ENCODE measurements around the gene SLC30A1. TPM values are rescaled to one million over a fixed set of nuclear protein-coding genes. Genes with fewer than 3 reads are reported as not detected.

SLC30A1 gene
- total RNA-seq, 2 donors from 2014 or later: 18.5 to 28.0 TPM

- no peaks in the 10 kb centered on the region for H3K36me3 ChIP-seq
- TF ChIP-seq CTCF (IDR thresholded peaks at IDR 0.05): no peak
- H3K27ac ChIP-seq: peak overlapping the region; percentile 98
- H3K9me3 ChIP-seq: no peaks in the 10 kb centered on the region
- H3K4me1 ChIP-seq: no peaks in the 10 kb centered on the region
- H3K4me3 ChIP-seq: no peak overlapping the region
- no peak for DNase-seq
- intact Hi-C loops (cut with DNase I): no loop called here
- no peaks in the 10 kb centered on the region for H3K27me3 ChIP-seq
- H3K9ac ChIP-seq (ENCODE audit: low read depth in 2 of 2, low read length in 2 of 2): peak overlapping the region in 1 of 2 donors; percentile 79
Observed at GRCh38 chr1:211580303-211580687, 1.3 kb upstream of the SLC30A1 start.

- peak; percentile 89 for DNase-seq
- TF ChIP-seq CTCF (IDR thresholded peaks at IDR 0.05): no peak
- Histone ChIP-seq H3K36me3 (no peaks in the 10 kb centered on the region), H3K4me3 (peak overlapping the region; percentile 66), H3K27me3 (no peaks in the 10 kb centered on the region), H3K9me3 (no peaks in the 10 kb centered on the region), H3K27ac (peak overlapping the region; percentile 98), H3K9ac (ENCODE audit: low read depth in 2 of 2, low read length in 2 of 2) (peak overlapping the region; percentile 12 to 79), H3K4me1 (no peaks in the 10 kb centered on the region)
- intact Hi-C loops (cut with DNase I): loop anchor here (2.0 to 5.0 kb wide), 2 partner anchors 65 to 73 kb away; no protein-coding TSS in a partner anchor
Observed at GRCh38 chr1:211579440-211580302, 710 bp upstream of the SLC30A1 start.

GRCh38 chr1:211577819-211578639 is 932 bp downstream of the SLC30A1 start:
- Histone ChIP-seq H3K36me3 (no peaks in the 10 kb centered on the region), H3K4me3 (peak overlapping the region; percentile 66), H3K27ac (peak overlapping the region; percentile 98), H3K9ac (ENCODE audit: low read depth in 2 of 2, low read length in 2 of 2) (peak overlapping the region; percentile 97 to 98), H3K9me3 (no peaks in the 10 kb centered on the region), H3K27me3 (no peaks in the 10 kb centered on the region), H3K4me1 (no peaks in the 10 kb centered on the region)
- peak; percentile 84 for DNase-seq
- TF ChIP-seq CTCF (IDR thresholded peaks at IDR 0.05): peak; percentile 81
- intact Hi-C loops (cut with DNase I): loop anchor here (2.0 to 5.0 kb wide), 2 partner anchors 63 to 74 kb away; no protein-coding TSS in a partner anchor

GRCh38 chr1:211577277-211577818 is 1.6 kb downstream of the SLC30A1 start:
- H3K9me3 ChIP-seq: no peaks in the 10 kb centered on the region
- intact Hi-C loops (cut with DNase I): loop anchor here (5.0 kb wide), 1 partner anchor 75 kb away; no protein-coding TSS in a partner anchor
- TF ChIP-seq CTCF (IDR thresholded peaks at IDR 0.05): no peak
- H3K4me1 ChIP-seq: no peaks in the 10 kb centered on the region
- H3K36me3 ChIP-seq: no peaks in the 10 kb centered on the region
- peak overlapping the region; percentile 66 for H3K4me3 ChIP-seq
- H3K27me3 ChIP-seq: no peaks in the 10 kb centered on the region
- DNase-seq: no peak
- H3K27ac ChIP-seq: peak overlapping the region; percentile 98
- peak overlapping the region; percentile 97 to 98 for H3K9ac ChIP-seq (ENCODE audit: low read depth in 2 of 2, low read length in 2 of 2)

GRCh38 chr1:211576717-211577116 is 2.2 kb downstream of the SLC30A1 start:
- intact Hi-C loops (cut with DNase I): loop anchor here (5.0 kb wide), 1 partner anchor 76 kb away; no protein-coding TSS in a partner anchor
- no peaks in the 10 kb centered on the region for H3K4me1 ChIP-seq
- DNase-seq: no peak
- peak overlapping the region in 1 of 2 donors; percentile 97 for H3K9ac ChIP-seq (ENCODE audit: low read depth in 2 of 2, low read length in 2 of 2)
- H3K9me3 ChIP-seq: no peaks in the 10 kb centered on the region
- no peak for TF ChIP-seq CTCF (IDR thresholded peaks at IDR 0.05)
- H3K36me3 ChIP-seq: no peaks in the 10 kb centered on the region
- peak overlapping the region; percentile 66 for H3K4me3 ChIP-seq
- H3K27ac ChIP-seq: no peak overlapping the region
- H3K27me3 ChIP-seq: no peaks in the 10 kb centered on the region

All from colonic mucosa (tissue), 4 donors.